ENCODE results near the gene PABPN1L. TPM values are rescaled to one million over a fixed set of nuclear protein-coding genes. Genes with fewer than 3 reads are reported as not detected.

PABPN1L gene
- not detected for total RNA-seq

DNA sequence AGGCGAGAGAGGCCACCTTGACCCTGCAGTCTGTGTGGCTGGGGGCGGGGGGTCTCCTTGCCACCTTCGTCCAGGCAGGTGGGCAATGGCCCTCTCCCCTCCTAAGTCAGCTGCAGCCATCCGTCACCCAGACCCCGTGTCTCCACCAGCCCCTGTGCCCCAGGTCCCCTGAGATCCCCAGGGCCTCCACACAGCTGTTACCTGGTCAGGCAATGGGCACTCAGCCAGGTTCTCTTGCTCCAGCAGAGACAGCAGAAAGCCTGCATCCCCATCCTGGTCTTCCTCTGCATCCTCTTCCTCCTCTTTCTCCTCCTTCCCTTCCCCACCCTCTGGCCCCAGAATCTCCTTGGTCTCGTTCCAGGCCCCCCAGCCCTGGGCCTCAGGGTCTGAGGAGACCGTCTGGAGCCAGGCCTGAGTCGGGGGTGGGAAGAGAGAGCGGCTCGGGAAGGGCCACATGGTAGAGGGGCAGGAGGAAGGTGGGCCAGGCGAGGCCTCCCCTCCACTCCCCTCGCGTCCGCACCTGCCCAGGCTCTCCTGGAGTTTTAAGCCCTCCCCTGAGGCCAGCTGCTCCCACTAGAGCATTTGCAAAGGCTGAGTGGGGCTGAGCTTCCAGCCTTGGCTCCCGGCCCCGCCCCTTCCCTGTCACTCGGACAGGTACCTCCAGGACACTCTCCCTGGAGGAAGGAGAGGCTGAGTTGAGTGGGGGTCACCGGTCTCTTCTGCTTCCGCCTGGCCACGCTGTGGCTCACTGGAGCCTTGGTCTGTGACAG, at the start of gene PABPN1L:
TSS of gene PABPN1L (minus strand) at position 510 of the 770 bp plus-strand sequence. CDS start at position 456, 54 bp downstream.
- no peaks in the 10 kb centered on the region for H3K36me3 Mint-ChIP-seq (ENCODE audit: low read depth)
- no peak within 1 kb of the TSS for H3K4me3 Mint-ChIP-seq
- no peak for ATAC-seq (replicated peaks)
- H3K27ac Mint-ChIP-seq: no peak within 1 kb of the TSS
- no peaks in the 10 kb centered on the region for H3K9me3 Mint-ChIP-seq
- H3K27me3 Mint-ChIP-seq: peaks cover 8% of the 10 kb centered on the region
- no peaks in the 10 kb centered on the region for H3K4me1 Mint-ChIP-seq

- no peak overlapping the region for H3K4me3 Mint-ChIP-seq
- no peak for ATAC-seq (replicated peaks)
- H3K4me1 Mint-ChIP-seq: no peaks in the 10 kb centered on the region
- no peaks in the 10 kb centered on the region for H3K27me3 Mint-ChIP-seq
- no peaks in the 10 kb centered on the region for H3K36me3 Mint-ChIP-seq (ENCODE audit: low read depth)
- no peaks in the 10 kb centered on the region for H3K9me3 Mint-ChIP-seq
- H3K27ac Mint-ChIP-seq: no peak overlapping the region
Measured at GRCh38 chr16:88915639-88916327, 49.3 kb upstream of the PABPN1L start.

- H3K36me3 Mint-ChIP-seq (ENCODE audit: low read depth): no peaks in the 10 kb centered on the region
- ATAC-seq (replicated peaks): no peak
- no peaks in the 10 kb centered on the region for H3K9me3 Mint-ChIP-seq
- no peaks in the 10 kb centered on the region for H3K27me3 Mint-ChIP-seq
- H3K27ac Mint-ChIP-seq: no peak overlapping the region
- H3K4me1 Mint-ChIP-seq: no peaks in the 10 kb centered on the region
- H3K4me3 Mint-ChIP-seq: no peak overlapping the region
Measured at GRCh38 chr16:88914750-88915368, 48.4 kb upstream of the PABPN1L start.

GRCh38 chr16:88913870-88914269, 47.4 kb upstream of the PABPN1L start:
- H3K27me3 Mint-ChIP-seq: no peaks in the 10 kb centered on the region
- H3K4me1 Mint-ChIP-seq: no peaks in the 10 kb centered on the region
- no peaks in the 10 kb centered on the region for H3K36me3 Mint-ChIP-seq (ENCODE audit: low read depth)
- ATAC-seq (replicated peaks): no peak
- H3K4me3 Mint-ChIP-seq: no peak overlapping the region
- no peaks in the 10 kb centered on the region for H3K9me3 Mint-ChIP-seq
- H3K27ac Mint-ChIP-seq: no peak overlapping the region

GRCh38 chr16:88913001-88913612, 46.6 kb upstream of the PABPN1L start:
- no peaks in the 10 kb centered on the region for H3K4me1 Mint-ChIP-seq
- ATAC-seq (replicated peaks): no peak

GRCh38 chr16:88912556-88912955, 46.1 kb upstream of the PABPN1L start:
- Mint-ChIP-seq H3K36me3 (ENCODE audit: low read depth) (no peaks in the 10 kb centered on the region), H3K27ac (no peak overlapping the region), H3K9me3 (no peaks in the 10 kb centered on the region), H3K27me3 (no peaks in the 10 kb centered on the region), H3K4me3 (no peak overlapping the region), H3K4me1 (no peaks in the 10 kb centered on the region)
- no peak for ATAC-seq (replicated peaks)

More at GRCh38 chr16:88913001-88913612, 46.6 kb upstream of the PABPN1L start:
- H3K9me3 Mint-ChIP-seq: no peaks in the 10 kb centered on the region
- H3K27ac Mint-ChIP-seq: no peak overlapping the region
- no peaks in the 10 kb centered on the region for H3K27me3 Mint-ChIP-seq
- H3K4me3 Mint-ChIP-seq: no peak overlapping the region
- H3K36me3 Mint-ChIP-seq (ENCODE audit: low read depth): no peaks in the 10 kb centered on the region

DNA sequence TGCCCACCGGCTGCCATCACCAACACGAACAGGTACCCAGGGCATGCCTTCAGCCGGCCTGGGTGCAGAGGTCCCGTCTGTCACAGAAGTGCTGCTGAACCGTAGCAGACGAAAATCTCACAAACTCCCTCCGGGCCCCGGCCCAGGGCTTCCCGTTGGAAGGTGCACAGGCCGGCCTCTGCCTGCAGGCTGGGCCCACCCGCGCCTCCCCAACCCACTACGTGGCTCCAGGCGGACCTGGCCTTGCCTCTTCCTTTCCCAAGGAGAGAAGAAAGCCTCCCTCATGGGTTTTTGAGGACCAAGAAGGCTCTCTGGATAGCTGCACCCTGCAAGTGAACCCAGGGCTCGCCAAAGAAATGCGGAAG, 45.5 kb upstream of the PABPN1L start:
- no peak overlapping the region for H3K4me3 Mint-ChIP-seq
- no peak for ATAC-seq (replicated peaks)

DNA sequence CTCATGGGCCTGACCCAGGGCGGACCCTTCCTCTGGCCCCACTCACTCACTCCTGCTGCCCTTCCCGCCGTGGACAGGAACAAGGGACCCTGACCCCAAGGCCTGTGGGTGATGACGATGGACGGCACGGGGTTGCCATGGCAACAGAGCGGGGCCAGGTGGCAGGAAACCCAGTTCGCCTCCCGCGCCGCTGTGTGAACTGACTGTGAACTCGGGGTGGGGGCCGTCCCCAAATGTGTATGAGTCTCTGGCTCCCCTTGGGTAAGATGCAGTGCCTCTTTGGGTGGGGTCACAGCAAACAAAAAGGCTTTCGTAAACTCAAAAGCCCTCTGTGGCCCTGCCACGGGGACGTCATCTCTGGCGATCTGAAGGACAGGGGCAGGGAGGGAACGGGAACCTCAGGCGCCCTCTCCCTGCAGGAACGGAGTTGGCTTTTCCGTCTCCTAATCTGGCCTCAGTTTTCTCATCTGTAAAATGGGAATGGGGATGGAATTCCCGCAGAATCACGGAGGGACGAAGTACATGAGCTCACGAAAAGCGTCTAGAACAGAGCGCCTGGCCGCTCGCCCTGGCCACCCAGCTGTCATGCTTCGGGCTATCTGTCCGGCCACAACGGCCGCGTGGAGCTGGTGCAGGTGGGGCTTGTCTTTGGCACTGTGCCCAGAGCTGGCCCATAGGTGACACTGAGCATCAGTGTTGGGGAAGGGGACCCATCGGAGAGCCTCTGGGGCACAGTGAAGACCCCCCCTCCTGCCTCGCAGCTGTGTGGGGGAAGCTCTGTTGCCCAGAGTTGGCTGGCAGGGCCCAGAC, 44.9 kb upstream of the PABPN1L start:
- Mint-ChIP-seq H3K27me3 (no peaks in the 10 kb centered on the region), H3K36me3 (ENCODE audit: low read depth) (no peaks in the 10 kb centered on the region), H3K9me3 (no peaks in the 10 kb centered on the region), H3K4me3 (no peak overlapping the region), H3K27ac (no peak overlapping the region), H3K4me1 (no peaks in the 10 kb centered on the region)
- no peak for ATAC-seq (replicated peaks)

More for the DNA sequence above, 45.5 kb upstream of the PABPN1L start:
- Mint-ChIP-seq H3K36me3 (ENCODE audit: low read depth) (no peaks in the 10 kb centered on the region), H3K27me3 (no peaks in the 10 kb centered on the region), H3K4me1 (no peaks in the 10 kb centered on the region), H3K27ac (no peak overlapping the region), H3K9me3 (no peaks in the 10 kb centered on the region)

DNA sequence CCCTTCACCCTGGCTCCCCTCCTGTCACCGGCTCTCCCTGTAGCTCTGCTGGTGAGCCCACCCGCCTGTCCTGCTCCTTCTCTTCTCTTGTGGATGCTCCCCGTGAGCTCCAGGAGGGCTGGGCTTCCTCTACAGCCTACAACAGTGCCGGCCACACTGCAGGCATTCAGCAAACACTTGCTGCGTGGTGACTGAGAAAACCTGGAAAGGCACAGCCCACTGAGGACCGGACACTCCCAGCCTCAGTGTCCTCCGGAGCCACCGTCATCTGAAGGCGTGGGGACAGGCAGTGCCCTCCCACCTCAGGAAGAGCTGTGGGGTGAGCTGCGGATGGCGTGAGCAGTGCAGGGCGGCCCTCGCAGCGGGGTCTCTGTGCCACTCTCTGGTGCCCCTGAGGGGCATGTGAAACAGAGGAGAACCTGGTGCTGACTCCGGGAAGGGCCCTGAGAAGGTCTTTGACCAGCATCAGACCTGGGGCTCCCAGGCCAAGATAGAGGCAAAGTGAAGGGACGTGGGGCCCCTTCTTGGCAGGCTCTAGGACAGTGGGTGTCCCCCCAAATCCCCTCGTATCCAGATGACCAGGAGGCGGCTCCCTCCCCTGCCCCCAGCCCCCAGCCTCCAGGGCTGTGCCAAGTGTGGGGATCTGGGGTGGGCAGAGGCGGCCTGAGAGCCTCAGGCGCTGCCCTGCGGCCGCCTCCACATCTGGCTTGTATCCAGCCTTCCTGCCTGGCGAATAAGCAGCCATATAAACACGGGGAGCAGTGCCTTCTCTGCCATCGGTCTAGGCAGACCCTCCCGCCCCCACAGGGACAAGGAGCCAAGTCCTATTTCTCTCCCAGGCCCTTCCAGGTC, 44.0 kb upstream of the PABPN1L start:
- Mint-ChIP-seq H3K9me3 (no peaks in the 10 kb centered on the region), H3K27ac (no peak overlapping the region), H3K27me3 (no peaks in the 10 kb centered on the region), H3K36me3 (ENCODE audit: low read depth) (no peaks in the 10 kb centered on the region), H3K4me3 (no peak overlapping the region), H3K4me1 (no peaks in the 10 kb centered on the region)
- ATAC-seq (replicated peaks): no peak

- Mint-ChIP-seq H3K9me3 (no peaks in the 10 kb centered on the region), H3K27me3 (no peaks in the 10 kb centered on the region), H3K4me1 (no peaks in the 10 kb centered on the region), H3K36me3 (ENCODE audit: low read depth) (no peaks in the 10 kb centered on the region), H3K4me3 (no peak overlapping the region), H3K27ac (no peak overlapping the region)
- ATAC-seq (replicated peaks): no peak
Measured at GRCh38 chr16:88909431-88910210, 43.2 kb upstream of the PABPN1L start.

GRCh38 chr16:88908307-88908706, 41.8 kb upstream of the PABPN1L start:
- Mint-ChIP-seq H3K9me3 (no peaks in the 10 kb centered on the region), H3K4me1 (no peaks in the 10 kb centered on the region), H3K27me3 (no peaks in the 10 kb centered on the region), H3K4me3 (no peak overlapping the region), H3K27ac (no peak overlapping the region), H3K36me3 (ENCODE audit: low read depth) (no peaks in the 10 kb centered on the region)
- ATAC-seq (replicated peaks): no peak

GRCh38 chr16:88907768-88908167, 41.3 kb upstream of the PABPN1L start:
- no peaks in the 10 kb centered on the region for H3K9me3 Mint-ChIP-seq
- no peaks in the 10 kb centered on the region for H3K27me3 Mint-ChIP-seq
- no peak overlapping the region for H3K27ac Mint-ChIP-seq

More at GRCh38 chr16:88907768-88908167, 41.3 kb upstream of the PABPN1L start:
- no peak for ATAC-seq (replicated peaks)
- no peaks in the 10 kb centered on the region for H3K4me1 Mint-ChIP-seq
- H3K4me3 Mint-ChIP-seq: no peak overlapping the region
- no peaks in the 10 kb centered on the region for H3K36me3 Mint-ChIP-seq (ENCODE audit: low read depth)

Measured in activated T-helper 17 cell treated with anti-CD3 and anti-CD28 coated beads, Interleukin-2, amount 50 U/mL, for 72 hours (primary cell).